Kidney epithelial cell (primary cell): ENCODE results near the gene PLA2G4A. TPM values are rescaled to one million over a fixed set of nuclear protein-coding genes. Genes with fewer than 3 reads are reported as not detected.

ENCODE experiments used
- DNase-seq: peaks from one replicate; pipeline ENCODE4 v3.0.0-alpha.2; 2010; ENCODE audit warnings: low read depth
- H3K27me3 ChIP-seq: 2 replicates; pipeline ENCODE4 v1.6.0; 2011; ENCODE audit warnings: low read length; ENCODE audit not compliant: control insufficient read depth, insufficient read depth
- H3K36me3 ChIP-seq: 2 replicates; pipeline ENCODE4 v1.5.1; 2011; ENCODE audit warnings: low read length; ENCODE audit not compliant: control insufficient read depth, insufficient read depth
- H3K4me3 ChIP-seq: 2 replicates; pipeline ENCODE4 v1.5.1; 2011; ENCODE audit warnings: low read depth, mild to moderate bottlenecking, control low read depth, low read length
- total RNA-seq: library from RNA; depleted of rRNA; stranded (reverse); fragments of >200 nt; gene quantifications from 2 replicates; pipeline ENCODE4 v1.2.3, GENCODE V29; 2015
- TF ChIP-seq, protein P1 (sequence below): IDR thresholded peaks from 2 replicates; pipeline ENCODE4 v1.5.1; 2011; ENCODE audit warnings: mild to moderate bottlenecking, moderate library complexity, low read length, control low read depth, inconsistent platforms; ENCODE audit not compliant: insufficient read depth, poor library complexity, severe bottlenecking

The PLA2G4A gene
- total RNA-seq, 1 donor from 2014 or later = 0.71 TPM

DNA sequence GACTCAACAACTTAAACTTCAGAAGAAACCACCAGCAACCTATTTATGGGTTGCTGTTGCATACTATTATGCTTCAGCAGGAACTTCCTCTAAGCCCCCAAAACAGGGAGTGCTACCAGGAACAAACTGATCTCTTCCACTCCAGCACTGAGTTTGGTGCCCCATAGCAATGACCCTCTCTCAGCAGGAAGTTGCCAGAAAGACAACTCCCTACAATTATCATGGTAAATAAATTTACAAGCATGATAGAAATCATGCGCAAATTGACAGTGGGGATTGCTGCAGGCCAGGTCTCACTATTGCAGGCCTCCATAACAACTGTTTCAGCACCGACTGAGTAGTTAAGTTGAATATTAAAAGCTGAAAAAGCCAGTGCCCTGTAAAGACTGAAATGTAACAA lies 180.6 kb downstream of the PLA2G4A start:
- Histone ChIP-seq H3K27me3 (no peaks in the 10 kb centered on the region), H3K4me3 (no peak overlapping the region), H3K36me3 (no peaks in the 10 kb centered on the region)
- DNase-seq = no peak
- TF ChIP-seq, protein P1, sequence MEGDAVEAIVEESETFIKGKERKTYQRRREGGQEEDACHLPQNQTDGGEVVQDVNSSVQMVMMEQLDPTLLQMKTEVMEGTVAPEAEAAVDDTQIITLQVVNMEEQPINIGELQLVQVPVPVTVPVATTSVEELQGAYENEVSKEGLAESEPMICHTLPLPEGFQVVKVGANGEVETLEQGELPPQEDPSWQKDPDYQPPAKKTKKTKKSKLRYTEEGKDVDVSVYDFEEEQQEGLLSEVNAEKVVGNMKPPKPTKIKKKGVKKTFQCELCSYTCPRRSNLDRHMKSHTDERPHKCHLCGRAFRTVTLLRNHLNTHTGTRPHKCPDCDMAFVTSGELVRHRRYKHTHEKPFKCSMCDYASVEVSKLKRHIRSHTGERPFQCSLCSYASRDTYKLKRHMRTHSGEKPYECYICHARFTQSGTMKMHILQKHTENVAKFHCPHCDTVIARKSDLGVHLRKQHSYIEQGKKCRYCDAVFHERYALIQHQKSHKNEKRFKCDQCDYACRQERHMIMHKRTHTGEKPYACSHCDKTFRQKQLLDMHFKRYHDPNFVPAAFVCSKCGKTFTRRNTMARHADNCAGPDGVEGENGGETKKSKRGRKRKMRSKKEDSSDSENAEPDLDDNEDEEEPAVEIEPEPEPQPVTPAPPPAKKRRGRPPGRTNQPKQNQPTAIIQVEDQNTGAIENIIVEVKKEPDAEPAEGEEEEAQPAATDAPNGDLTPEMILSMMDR = no peak

DNA sequence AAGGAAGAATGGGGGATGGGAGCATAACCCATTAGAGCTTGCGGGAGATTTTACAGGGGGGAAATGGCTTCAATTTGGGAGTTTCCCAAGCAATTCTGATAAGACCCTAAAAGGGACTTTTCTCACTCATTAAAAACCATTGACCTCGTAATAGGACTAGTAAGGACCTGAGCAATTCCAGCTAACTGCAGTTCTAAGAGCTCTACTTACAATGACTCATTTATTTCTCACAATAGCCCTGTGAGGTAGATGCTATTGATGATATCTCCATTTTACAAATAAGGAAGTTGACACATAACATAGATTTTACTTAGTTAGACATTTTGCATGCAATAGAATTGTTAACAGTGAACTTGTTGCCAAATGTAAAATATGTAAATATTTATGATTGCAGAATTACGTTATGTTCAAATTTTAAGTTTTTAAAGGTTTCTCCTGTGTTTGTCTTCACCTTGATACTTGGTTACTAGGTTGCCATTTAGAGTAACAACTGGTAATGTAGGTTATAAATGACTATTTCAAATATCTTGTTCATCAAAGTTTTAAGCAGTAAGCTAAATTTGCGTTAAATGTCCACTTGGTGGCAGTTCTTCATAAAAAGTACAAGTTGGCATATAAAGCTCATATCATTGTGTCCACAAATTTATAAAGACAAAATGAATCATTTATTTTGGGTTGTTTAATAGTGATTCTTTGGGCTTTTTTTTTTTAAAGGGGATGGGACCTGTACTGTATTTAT lies 182.0 kb downstream of the PLA2G4A start:
- Histone ChIP-seq H3K36me3 (no peaks in the 10 kb centered on the region), H3K27me3 (no peaks in the 10 kb centered on the region), H3K4me3 (no peak overlapping the region)
- DNase-seq = no peak
- TF ChIP-seq, protein P1 = no peak

DNA sequence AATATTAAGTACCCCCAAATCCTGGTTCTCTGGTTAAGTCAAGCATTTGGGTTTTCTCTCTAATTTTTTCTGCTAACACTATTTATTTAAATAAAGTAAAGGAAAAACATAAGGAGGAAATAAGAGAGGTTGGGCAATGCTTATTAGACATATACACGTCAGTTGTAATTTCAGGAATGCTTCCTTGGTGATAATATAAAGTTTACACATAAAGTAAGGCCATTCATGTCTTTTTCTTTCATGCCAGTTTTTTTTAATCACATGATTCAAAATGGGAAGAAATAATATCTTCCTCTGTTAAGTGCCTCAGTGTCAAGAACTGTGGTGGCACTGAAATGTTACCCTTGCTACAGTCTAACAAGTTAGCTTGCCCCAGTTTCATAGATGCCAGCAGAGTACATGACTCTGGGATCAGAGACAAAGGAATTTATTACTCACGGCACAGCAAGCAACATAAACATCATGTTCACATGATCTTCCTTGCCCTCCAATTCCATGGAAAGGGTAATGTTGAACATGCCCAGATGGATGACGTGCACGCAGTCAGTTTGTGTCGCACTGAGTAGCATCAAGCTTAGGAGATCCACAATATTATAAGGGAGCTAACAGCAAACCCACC lies 184.9 kb downstream of the PLA2G4A start:
- TF ChIP-seq, protein P1 = no peak
- DNase-seq = no peak
- no peaks in the 10 kb centered on the region for H3K27me3 ChIP-seq
- no peaks in the 10 kb centered on the region for H3K36me3 ChIP-seq
- no peak overlapping the region for H3K4me3 ChIP-seq

DNA sequence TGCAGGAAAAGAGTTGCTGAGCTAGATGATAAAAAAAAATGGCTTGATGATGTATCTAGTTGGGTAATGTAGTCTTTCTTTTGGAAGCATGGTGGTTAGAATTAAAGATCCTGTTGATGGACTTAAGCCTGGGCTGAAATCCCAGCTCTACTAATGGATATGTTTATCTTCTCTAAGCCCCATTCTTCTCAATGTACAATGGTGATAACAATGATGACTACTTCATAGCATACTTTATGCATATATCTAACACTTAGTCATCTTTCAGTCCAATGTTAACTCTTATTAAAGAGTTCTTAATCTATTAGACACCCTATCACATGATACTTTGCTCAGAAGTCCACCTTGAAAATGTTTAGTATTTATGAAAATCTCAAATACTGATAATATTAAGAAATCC lies 189.5 kb downstream of the PLA2G4A start:
- H3K36me3 ChIP-seq = no peaks in the 10 kb centered on the region
- TF ChIP-seq, protein P1 = no peak
- no peak overlapping the region for H3K4me3 ChIP-seq
- no peak for DNase-seq
- no peaks in the 10 kb centered on the region for H3K27me3 ChIP-seq

DNA sequence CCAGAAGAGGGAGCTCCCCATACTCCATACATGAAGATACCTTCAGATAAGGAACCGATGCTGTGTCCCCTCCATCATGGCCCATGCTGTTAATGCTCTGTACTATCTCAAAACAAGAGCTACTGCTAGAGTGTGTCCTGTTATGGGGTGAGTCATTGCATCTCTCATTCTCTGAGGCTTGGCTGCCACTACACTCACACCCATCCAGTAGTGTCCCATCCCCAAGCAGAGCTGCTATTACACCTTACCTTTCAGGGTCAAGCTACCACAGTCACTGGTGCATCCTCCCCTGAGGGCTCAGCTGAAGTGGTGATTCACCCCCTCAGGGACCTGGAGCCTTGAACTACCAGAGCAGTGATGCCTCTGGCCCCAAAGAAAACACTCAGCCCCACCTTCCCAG lies 198.5 kb downstream of the PLA2G4A start:
- TF ChIP-seq, protein P1 = no peak
- Histone ChIP-seq H3K27me3 (no peaks in the 10 kb centered on the region), H3K36me3 (no peaks in the 10 kb centered on the region), H3K4me3 (no peak overlapping the region)
- DNase-seq = no peak
